ENCODE results near the gene PRX. TPM values are rescaled to one million over a fixed set of nuclear protein-coding genes. Genes with fewer than 3 reads are reported as not detected.
"Not testable (repeated sequence)": the region's sequence is repeated elsewhere in the genome, so short reads cannot be mapped to it uniquely, and the experiment has no call there.

Gene PRX
- total RNA-seq, 1 donor from 2014 or later: 36.2 TPM

DNA sequence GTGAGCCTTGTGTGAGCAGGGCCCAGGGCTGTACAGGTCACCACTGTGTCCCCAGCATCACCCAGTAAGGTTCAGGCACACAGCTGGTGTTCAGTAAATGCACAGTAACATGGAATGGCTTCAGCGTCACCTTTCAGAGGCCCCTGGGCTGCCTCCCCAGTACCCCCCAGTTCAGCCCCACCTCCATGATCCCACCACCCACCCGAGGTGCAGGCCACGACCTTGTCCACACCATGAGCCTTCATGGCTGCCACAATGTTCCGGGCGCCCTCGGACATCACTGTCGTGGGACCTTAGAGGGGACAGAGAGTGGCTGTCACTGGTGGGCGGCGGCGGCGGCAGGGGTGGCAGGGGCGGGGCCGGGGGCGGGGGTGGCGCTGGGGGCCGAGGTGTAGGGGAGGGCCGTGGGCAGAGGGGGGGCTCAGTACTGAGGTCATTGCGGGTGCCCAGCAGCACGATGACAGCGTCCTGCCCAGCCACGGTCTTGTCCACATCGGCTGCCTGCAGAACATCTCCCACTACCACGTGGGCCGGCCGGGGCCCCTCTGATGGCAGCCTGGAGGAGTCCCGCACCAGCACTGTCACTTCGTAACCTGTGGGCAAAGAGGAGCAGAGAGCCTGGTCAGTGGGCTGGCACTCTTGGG, 44.9 kb upstream of the PRX start:
- H3K9me3 ChIP-seq: no peaks in the 10 kb centered on the region
- H3K36me3 ChIP-seq: peaks cover 25% of the 10 kb centered on the region
- intact Hi-C loops (cut with DNase I): no loop called here
- no peak overlapping the region for H3K4me3 ChIP-seq
- no peak overlapping the region for H3K27ac ChIP-seq
- DNase-seq (no peak), ATAC-seq (no peak)
- TF ChIP-seq, protein P1, sequence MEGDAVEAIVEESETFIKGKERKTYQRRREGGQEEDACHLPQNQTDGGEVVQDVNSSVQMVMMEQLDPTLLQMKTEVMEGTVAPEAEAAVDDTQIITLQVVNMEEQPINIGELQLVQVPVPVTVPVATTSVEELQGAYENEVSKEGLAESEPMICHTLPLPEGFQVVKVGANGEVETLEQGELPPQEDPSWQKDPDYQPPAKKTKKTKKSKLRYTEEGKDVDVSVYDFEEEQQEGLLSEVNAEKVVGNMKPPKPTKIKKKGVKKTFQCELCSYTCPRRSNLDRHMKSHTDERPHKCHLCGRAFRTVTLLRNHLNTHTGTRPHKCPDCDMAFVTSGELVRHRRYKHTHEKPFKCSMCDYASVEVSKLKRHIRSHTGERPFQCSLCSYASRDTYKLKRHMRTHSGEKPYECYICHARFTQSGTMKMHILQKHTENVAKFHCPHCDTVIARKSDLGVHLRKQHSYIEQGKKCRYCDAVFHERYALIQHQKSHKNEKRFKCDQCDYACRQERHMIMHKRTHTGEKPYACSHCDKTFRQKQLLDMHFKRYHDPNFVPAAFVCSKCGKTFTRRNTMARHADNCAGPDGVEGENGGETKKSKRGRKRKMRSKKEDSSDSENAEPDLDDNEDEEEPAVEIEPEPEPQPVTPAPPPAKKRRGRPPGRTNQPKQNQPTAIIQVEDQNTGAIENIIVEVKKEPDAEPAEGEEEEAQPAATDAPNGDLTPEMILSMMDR (IDR thresholded peaks at IDR 0.05): no peak
- no peaks in the 10 kb centered on the region for H3K27me3 ChIP-seq
- peaks cover 14% of the 10 kb centered on the region for H3K4me1 ChIP-seq

DNA sequence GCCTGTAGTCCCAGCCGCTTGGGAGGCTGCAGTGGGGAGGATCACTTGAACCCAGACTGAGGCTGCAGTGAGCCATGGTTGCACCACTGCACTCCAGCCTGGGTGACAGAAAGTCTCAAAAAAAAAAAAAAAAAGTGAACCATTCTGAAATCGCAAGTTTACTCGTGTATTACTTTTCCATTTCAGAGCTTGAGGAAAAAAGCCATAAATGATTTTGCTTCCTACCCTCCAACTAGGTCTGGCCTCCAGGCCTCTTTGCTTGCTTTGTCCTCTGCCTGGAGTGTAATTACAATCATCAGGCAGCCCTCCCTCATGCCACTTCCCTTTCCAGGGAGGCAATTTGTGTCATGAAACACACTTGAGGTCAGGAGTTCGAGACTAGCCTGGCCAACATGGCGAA, 43.9 kb upstream of the PRX start:
- Histone ChIP-seq H3K4me3 (no peak overlapping the region), H3K27me3 (no peaks in the 10 kb centered on the region), H3K4me1 (peaks cover 8% of the 10 kb centered on the region), H3K9me3 (no peaks in the 10 kb centered on the region), H3K27ac (no peak overlapping the region), H3K36me3 (peaks cover 25% of the 10 kb centered on the region)
- ATAC-seq (no peak), DNase-seq (no peak)
- TF ChIP-seq, protein P1 (IDR thresholded peaks at IDR 0.05): no peak
- intact Hi-C loops (cut with DNase I): no loop called here

DNA sequence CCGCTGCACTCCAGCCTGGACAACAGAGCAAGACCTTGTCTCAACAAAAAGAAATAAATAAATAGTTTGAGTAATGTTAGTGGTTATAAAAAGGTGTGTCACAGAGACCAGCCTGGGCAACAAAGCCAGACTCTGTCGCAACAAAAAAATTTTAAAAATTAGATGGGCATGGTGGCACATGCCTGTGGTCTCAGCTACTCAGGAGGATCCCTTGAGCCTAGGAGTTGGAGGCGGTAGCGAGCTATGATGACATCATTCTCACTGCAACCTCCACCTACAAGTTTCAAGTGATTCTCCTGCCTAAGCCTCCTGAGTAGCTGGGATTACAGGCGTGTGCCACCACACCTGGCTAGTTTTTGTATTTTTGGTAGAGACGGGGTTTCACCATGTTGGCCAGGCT, 40.8 kb upstream of the PRX start:
- DNase-seq; H3K27me3 ChIP-seq; H3K27ac ChIP-seq; H3K4me3 ChIP-seq; intact Hi-C loops (cut with DNase I); ATAC-seq; H3K9me3 ChIP-seq; H3K4me1 ChIP-seq: not testable (repeated sequence)
- H3K36me3 ChIP-seq: peaks cover 49% of the 10 kb centered on the region

DNA sequence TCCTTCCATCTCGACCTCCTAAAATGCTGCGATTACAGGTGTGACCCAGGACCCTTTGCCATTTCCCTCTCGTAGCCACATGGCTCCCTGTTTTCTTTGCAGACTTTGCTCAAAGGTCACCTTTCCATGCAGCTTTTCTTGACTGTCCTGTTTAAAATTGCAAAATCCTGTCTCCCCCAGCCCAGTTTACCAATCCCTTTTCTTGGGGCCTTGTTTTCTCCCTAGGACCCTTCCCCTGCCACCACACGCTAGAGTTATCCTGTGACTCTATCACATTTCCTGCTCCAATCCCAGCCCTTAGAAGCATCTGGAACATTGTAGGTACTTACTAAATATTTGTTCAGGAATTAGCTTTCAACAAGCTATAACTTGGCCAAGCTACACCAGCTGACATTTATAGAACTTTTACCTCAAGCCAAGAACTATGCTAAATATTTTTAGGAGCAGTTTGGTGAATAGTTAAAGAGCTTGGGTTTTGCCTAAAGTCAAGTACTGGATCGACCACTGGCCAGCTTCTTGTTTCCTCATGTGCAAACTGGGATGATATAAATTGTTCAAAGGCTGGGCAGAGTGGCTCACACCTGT, 40.1 kb upstream of the PRX start:
- H3K27me3 ChIP-seq: no peaks in the 10 kb centered on the region
- DNase-seq (no peak), ATAC-seq (no peak)
- H3K36me3 ChIP-seq: peaks cover 55% of the 10 kb centered on the region
- TF ChIP-seq, protein P1 (IDR thresholded peaks at IDR 0.05): no peak
- no peak overlapping the region for H3K27ac ChIP-seq
- H3K9me3 ChIP-seq: no peaks in the 10 kb centered on the region
- H3K4me1 ChIP-seq: no peaks in the 10 kb centered on the region
- no peak overlapping the region for H3K4me3 ChIP-seq
- intact Hi-C loops (cut with DNase I): no loop called here

DNA sequence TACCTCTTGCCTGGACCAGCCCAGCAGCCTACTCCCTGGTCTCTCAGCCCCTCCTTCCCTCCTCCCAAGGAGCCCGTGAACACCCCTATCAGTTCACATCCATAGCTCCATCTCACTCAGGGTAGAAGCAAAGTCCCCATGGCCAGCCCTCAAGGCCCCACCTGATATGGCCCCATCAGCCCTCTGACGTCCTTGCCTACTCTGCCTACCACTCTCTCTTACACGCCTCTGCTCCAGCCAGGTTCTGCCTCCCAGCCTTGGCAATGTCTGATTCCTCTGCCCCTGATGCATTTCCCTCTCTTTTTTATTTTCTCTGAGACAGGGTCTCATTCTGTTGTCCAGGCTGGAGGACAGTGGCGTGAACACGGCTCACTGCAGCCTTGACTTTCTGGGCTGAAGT, 38.8 kb upstream of the PRX start:
- H3K27me3 ChIP-seq: no peaks in the 10 kb centered on the region
- peaks cover 62% of the 10 kb centered on the region for H3K36me3 ChIP-seq
- TF ChIP-seq, protein P1 (IDR thresholded peaks at IDR 0.05): no peak
- no peak for ATAC-seq
- H3K9me3 ChIP-seq: no peaks in the 10 kb centered on the region
- H3K4me1 ChIP-seq: no peaks in the 10 kb centered on the region
- DNase-seq: no peak
- no peak overlapping the region for H3K4me3 ChIP-seq
- intact Hi-C loops (cut with DNase I): no loop called here
- H3K27ac ChIP-seq: no peak overlapping the region

DNA sequence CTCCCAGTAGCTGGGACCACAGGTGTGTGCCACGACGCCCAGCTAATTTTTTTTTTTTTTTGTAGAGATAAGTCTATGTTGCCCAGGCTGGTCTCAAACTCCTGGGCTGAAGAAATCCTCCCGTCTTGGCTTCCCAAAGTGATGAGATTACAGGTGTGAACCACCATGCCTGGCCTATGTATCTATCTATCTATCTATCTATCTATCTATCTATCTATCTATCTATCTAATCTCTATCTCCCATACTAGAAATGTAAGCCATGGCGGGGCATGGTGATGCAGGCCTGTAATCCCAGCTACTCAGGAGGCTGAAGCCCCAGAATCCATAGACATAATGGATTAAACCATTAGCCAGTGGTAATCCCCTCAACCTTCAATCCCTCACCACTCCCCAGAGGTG, 37.5 kb upstream of the PRX start:
- H3K4me3 ChIP-seq: no peak overlapping the region
- H3K27me3 ChIP-seq: no peaks in the 10 kb centered on the region
- peaks cover 53% of the 10 kb centered on the region for H3K36me3 ChIP-seq
- intact Hi-C loops (cut with DNase I): no loop called here
- H3K9me3 ChIP-seq: no peaks in the 10 kb centered on the region
- no peaks in the 10 kb centered on the region for H3K4me1 ChIP-seq
- no peak for ATAC-seq
- TF ChIP-seq, protein P1 (IDR thresholded peaks at IDR 0.05): no peak
- H3K27ac ChIP-seq: no peak overlapping the region
- no peak for DNase-seq

Data from upper lobe of right lung (tissue), 1 donor.